Endothelial cell of umbilical vein (primary cell): ENCODE data around the gene LGALS12. TPM values are rescaled to one million over a fixed set of nuclear protein-coding genes. Genes with fewer than 3 reads are reported as not detected.

Experiments
- BruUV-seq: library from RNA; stranded (reverse); fragments of 400-500 nt; replicated peaks from 2 replicates; lab custom pipeline; 2021; lab: Mats Ljungman, UMichigan
- CTCF ChIA-PET: fragments of 300-600, 350-600 bp; sonication (Branson Sonifier 250); formaldehyde crosslinking; loops from one replicate; lab custom pipeline; 2021; ENCODE audit warnings: antibody characterized with exemption, inconsistent platforms; lab: Charles Lee
- POLR2A ChIA-PET: fragments of 300-600, 350-600 bp; sonication (Branson Sonifier 250); formaldehyde crosslinking; loops from one replicate; lab custom pipeline; 2021; ENCODE audit warnings: antibody characterized with exemption, inconsistent platforms; lab: Charles Lee
- DNase-seq: peaks from one replicate; pipeline ENCODE4 v3.0.0-alpha.2; 2011; ENCODE audit warnings: low read depth, low spot score
- FAIRE-seq: peaks from 2 replicates; lab custom pipeline; 2011; peaks lifted over from hg19 to GRCh38; lab: Jason Lieb, UNC
- H2AFZ ChIP-seq: 2 replicates; pipeline ENCODE4 v1.6.0; 2012; ENCODE audit warnings: low read depth, low read length, control low read depth, inconsistent platforms
- H3K27ac ChIP-seq: 2 replicates; pipeline ENCODE4 v1.5.1; 2011; ENCODE audit warnings: low read depth, mild to moderate bottlenecking, control low read depth, low read length, moderate library complexity; ENCODE audit not compliant: insufficient read depth
- H3K27me3 ChIP-seq, 2 experiments: 2 replicates each; pipeline versions ENCODE4 v1.6.0 to v1.6.1; 2011; ENCODE audit warnings: low read length in 2 of 2, mixed read lengths in 1 of 2; ENCODE audit not compliant: control insufficient read depth in 2 of 2, insufficient read depth in 2 of 2
- H3K36me3 ChIP-seq, 2 experiments: 2 replicates in 1 of 2; 3 replicates in 1 of 2; pipeline ENCODE4 v1.5.1; 2011; ENCODE audit warnings: low read length in 2 of 2, mild to moderate bottlenecking in 1 of 2, moderate library complexity in 1 of 2; ENCODE audit not compliant: control insufficient read depth in 2 of 2, insufficient read depth in 2 of 2; ENCODE audit errors: extremely low read depth in 1 of 2
- H3K4me1 ChIP-seq: 3 replicates; pipeline ENCODE4 v1.5.1; 2011; ENCODE audit warnings: mild to moderate bottlenecking, low read length; ENCODE audit not compliant: control insufficient read depth, insufficient read depth; ENCODE audit errors: extremely low read depth
- H3K4me2 ChIP-seq: 2 replicates; pipeline ENCODE4 v1.6.1; 2011; ENCODE audit warnings: low read length, control low read depth, mixed read lengths; ENCODE audit not compliant: insufficient read depth
- H3K4me3 ChIP-seq, 3 experiments: fragments of 200-600 bp in 1 of 3; sonication (generic), shearing (Covaris generic) in 1 of 3; replicated peaks in 1 of 3; 2 replicates each; pipeline ENCODE4 v1.5.1; 2011 to 2016; ENCODE audit warnings: control low read depth in 3 of 3, low read length in 3 of 3, mild to moderate bottlenecking in 2 of 3, inconsistent platforms in 1 of 3, low read depth in 1 of 3, moderate library complexity in 1 of 3; ENCODE audit not compliant: insufficient read depth in 1 of 3
- H3K79me2 ChIP-seq: 2 replicates; pipeline ENCODE4 v1.6.0; 2012; ENCODE audit warnings: low read length, inconsistent platforms; ENCODE audit not compliant: control insufficient read depth, insufficient read depth
- H3K9ac ChIP-seq: replicated peaks from 2 replicates; pipeline ENCODE3; 2011; ENCODE audit warnings: low read length, control low read depth; ENCODE audit not compliant: insufficient read depth; ENCODE audit errors: extremely low read depth
- H3K9me1 ChIP-seq: replicated peaks from 3 replicates; pipeline ENCODE4 v1.6.0; 2011; ENCODE audit warnings: mild to moderate bottlenecking, low read length; ENCODE audit not compliant: control insufficient read depth, insufficient read depth; ENCODE audit errors: extremely low read depth
- H3K9me3 ChIP-seq: replicated peaks from 2 replicates; pipeline ENCODE4 v1.5.1; 2012; ENCODE audit warnings: low read length, inconsistent platforms; ENCODE audit not compliant: control insufficient read depth, insufficient read depth
- H4K20me1 ChIP-seq: replicated peaks from 2 replicates; pipeline ENCODE3; 2011; ENCODE audit warnings: mild to moderate bottlenecking, low read length; ENCODE audit not compliant: control insufficient read depth, insufficient read depth; ENCODE audit errors: extremely low read depth
- EZH2 ChIP-seq: IDR thresholded peaks from 2 replicates; pipeline ENCODE4 v1.6.1; 2012; ENCODE audit warnings: borderline replicate concordance, low read depth, mild to moderate bottlenecking, moderate library complexity, low read length, inconsistent platforms; ENCODE audit not compliant: severe bottlenecking
- FOS ChIP-seq: IDR thresholded peaks from 2 replicates; pipeline ENCODE4 v1.6.1; 2011; ENCODE audit warnings: mild to moderate bottlenecking, low read length, moderate library complexity, borderline replicate concordance; ENCODE audit not compliant: insufficient read depth
- GATA2 ChIP-seq: IDR thresholded peaks from 2 replicates; pipeline ENCODE4 v1.7.0; 2011; ENCODE audit warnings: low read depth, mild to moderate bottlenecking, moderate library complexity, mixed read lengths, low read length; ENCODE audit not compliant: insufficient read length, insufficient read depth
- JUN ChIP-seq: IDR thresholded peaks from 2 replicates; pipeline ENCODE4 v1.6.1; 2011; ENCODE audit warnings: borderline replicate concordance, low read depth; ENCODE audit not compliant: insufficient read length, insufficient read depth
- MYC ChIP-seq: IDR thresholded peaks from one replicate; pipeline ENCODE4 v1.6.1; 2011; ENCODE audit warnings: mild to moderate bottlenecking, low read depth, low read length
- POLR2AphosphoS5 ChIP-seq: IDR thresholded peaks from 2 replicates; pipeline ENCODE4 v1.6.1; 2012; ENCODE audit warnings: low read depth, mild to moderate bottlenecking, control low read depth, low read length, moderate library complexity; ENCODE audit not compliant: insufficient read depth
- dilution Hi-C: fragments of 300-500 bp; cut with MboI; formaldehyde crosslinking; loops from one replicate; pipeline ENCODE4 v1.15.0; 2019; ENCODE audit warnings: low sequenced_read_pairs; ENCODE audit not compliant: extremely low pct_ligation_motif_present
- intact Hi-C: fragments of 100-400 bp; cut with micrococcal nuclease; formaldehyde crosslinking; loops from one replicate; pipeline ENCODE4 v1.10.0; 2022
- polyA plus RNA-seq, 4 experiments: library from polyadenylated mRNA; depleted of rRNA in 3 of 4; stranded (reverse) in 3 of 4; unstranded in 1 of 4; fragments of >200 nt; gene quantifications; 2 replicates each; pipeline versions ENCODE4 v1.2.1 to v1.2.3, GENCODE V29; 2011 to 2012; ENCODE audit warnings: missing spikeins in 1 of 4
- total RNA-seq: library from RNA; stranded (reverse); gene quantifications from 2 replicates; pipeline ENCODE4 v1.2.3, GENCODE V29; 2021
- TF ChIP-seq, protein P1 (sequence below): IDR thresholded peaks from 2 replicates; pipeline ENCODE4 v1.6.1; 2011; ENCODE audit not compliant: insufficient read depth, insufficient read length

The LGALS12 gene
- total and polyA plus RNA-seq, 2 donors (not counting 3 experiments of a cell fraction or from before 2014, with no cell fraction given): not detected

- CTCF ChIA-PET: no interaction called here
- DNase-seq (no peak), FAIRE-seq (no peak)
- H3K9me3 ChIP-seq: no peaks in the 10 kb centered on the region
- H2AFZ ChIP-seq: no peak overlapping the region
- peaks cover 0 to 7% of the 10 kb centered on the region in 2 experiments for H3K27me3 ChIP-seq
- H3K79me2 ChIP-seq: no peaks in the 10 kb centered on the region
- intact Hi-C loops (no loop called here), dilution Hi-C loops (no loop called here)
- H3K4me2 ChIP-seq: no peak overlapping the region
- no peak for TF ChIP-seq MYC
- H3K36me3 ChIP-seq: no peaks in the 10 kb centered on the region
- no peak overlapping the region for H3K27ac ChIP-seq
- no peaks in the 10 kb centered on the region for H4K20me1 ChIP-seq
- no TSS peak for BruUV-seq
- no peak overlapping the region for H3K9ac ChIP-seq
- H3K9me1 ChIP-seq: no peaks in the 10 kb centered on the region
- H3K4me3 ChIP-seq: no peak overlapping the region
- POLR2A ChIA-PET: no interaction called here
- H3K4me1 ChIP-seq: no peaks in the 10 kb centered on the region
Observed at GRCh38 chr11:63520606-63521170, 14.8 kb downstream of the LGALS12 start.

GRCh38 chr11:63521896-63522295 is 16.0 kb downstream of the LGALS12 start:
- dilution Hi-C loops (no loop called here), intact Hi-C loops (no loop called here)
- H4K20me1 ChIP-seq: no peaks in the 10 kb centered on the region
- DNase-seq: no peak
- ChIA-PET POLR2A (no interaction called here), CTCF (interaction anchor here (0.6 kb wide), 2 partner anchors 10 to 19 kb away, joined by 3 to 5 read pairs; no protein-coding TSS in a partner anchor)
- H3K9me1 ChIP-seq: no peaks in the 10 kb centered on the region
- H3K27me3 ChIP-seq: peaks cover 0 to 7% of the 10 kb centered on the region in 2 experiments
- H3K4me2 ChIP-seq: no peak overlapping the region
- H3K4me1 ChIP-seq: no peaks in the 10 kb centered on the region
- TF ChIP-seq, protein P1, sequence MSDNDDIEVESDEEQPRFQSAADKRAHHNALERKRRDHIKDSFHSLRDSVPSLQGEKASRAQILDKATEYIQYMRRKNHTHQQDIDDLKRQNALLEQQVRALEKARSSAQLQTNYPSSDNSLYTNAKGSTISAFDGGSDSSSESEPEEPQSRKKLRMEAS: no peak
- no peak for TF ChIP-seq EZH2
- TF ChIP-seq GATA2: no peak
- no peak for TF ChIP-seq FOS
- no peak for TF ChIP-seq POLR2AphosphoS5
- TF ChIP-seq JUN: no peak
- no peak overlapping the region for H3K27ac ChIP-seq
- no peak overlapping the region for H3K9ac ChIP-seq
- H3K79me2 ChIP-seq: no peaks in the 10 kb centered on the region
- no peaks in the 10 kb centered on the region for H3K9me3 ChIP-seq
- no peak overlapping the region for H2AFZ ChIP-seq
- FAIRE-seq: no peak
- no peaks in the 10 kb centered on the region for H3K36me3 ChIP-seq
- no peak overlapping the region for H3K4me3 ChIP-seq
- no TSS peak for BruUV-seq
